Measurements from ENCODE around the gene ZBED5.
"Not testable (repeated sequence)": the region's sequence is repeated elsewhere in the genome, so short reads cannot be mapped to it uniquely, and the experiment has no call there.

Gene ZBED5

DNA sequence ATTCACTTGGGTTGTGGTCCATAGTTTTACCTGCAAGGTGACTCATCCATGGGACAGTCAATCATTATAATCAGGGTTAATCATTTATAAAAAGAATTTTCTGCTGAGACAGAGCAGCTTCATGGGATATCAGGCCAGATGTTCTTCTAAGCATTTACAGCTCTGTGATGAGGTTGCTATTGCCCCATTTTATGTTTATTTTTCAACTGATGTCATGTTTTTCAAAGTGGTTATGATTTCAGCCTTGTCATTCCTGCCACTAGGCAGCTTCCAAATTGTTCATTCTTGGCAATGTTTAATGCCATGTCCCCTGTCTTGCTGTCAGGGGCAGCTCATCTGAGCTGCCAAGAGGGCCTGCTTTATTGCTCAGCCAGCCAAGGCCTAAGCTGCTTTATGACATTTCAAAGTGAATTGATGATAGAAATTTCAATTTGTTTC lies 35.9 kb upstream of the ZBED5 start:
- Histone ChIP-seq H3K9me3 (ENCODE audit: control insufficient read depth, low read depth, low read length) (no peaks in the 10 kb centered on the region), H3K4me3 (ENCODE audit: low read length) (no peak overlapping the region), H3K4me1 (ENCODE audit: control insufficient read depth, low read depth, low read length) (no peaks in the 10 kb centered on the region), H3K27ac (ENCODE audit: low read length) (no peak overlapping the region), H3K27me3 (ENCODE audit: control insufficient read depth, insufficient read depth, low read length) (no peaks in the 10 kb centered on the region), H3K9ac (ENCODE audit: low read length) (no peak overlapping the region), H3K36me3 (ENCODE audit: control insufficient read depth, low read depth, low read length) (no peaks in the 10 kb centered on the region)

DNA sequence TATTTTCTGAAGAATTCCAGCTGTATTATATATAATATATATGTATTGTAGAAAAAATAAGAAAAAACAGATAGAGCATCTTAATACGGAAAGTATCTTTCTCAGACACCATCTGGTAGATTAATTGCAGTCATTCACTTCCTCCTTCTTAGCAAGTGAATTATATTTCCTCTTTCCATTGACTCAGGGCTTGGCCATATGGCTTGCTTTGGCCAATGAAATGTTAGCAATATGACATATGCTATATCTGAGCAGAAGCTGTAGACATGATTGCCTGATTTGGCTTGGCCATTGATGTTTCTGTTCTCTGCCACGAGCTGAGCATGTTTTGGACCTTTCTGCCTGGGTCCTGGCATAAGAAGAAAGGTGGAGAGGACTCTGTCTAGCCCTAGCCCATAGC lies 34.4 kb upstream of the ZBED5 start:
- no peaks in the 10 kb centered on the region for H3K4me1 ChIP-seq (ENCODE audit: control insufficient read depth, low read depth, low read length)
- H3K36me3 ChIP-seq (ENCODE audit: control insufficient read depth, low read depth, low read length) = no peaks in the 10 kb centered on the region
- H3K27ac ChIP-seq (ENCODE audit: low read length) = no peak overlapping the region
- no peak overlapping the region for H3K9ac ChIP-seq (ENCODE audit: low read length)
- H3K4me3 ChIP-seq (ENCODE audit: low read length) = no peak overlapping the region
- H3K9me3 ChIP-seq (ENCODE audit: control insufficient read depth, low read depth, low read length) = no peaks in the 10 kb centered on the region
- H3K27me3 ChIP-seq (ENCODE audit: control insufficient read depth, insufficient read depth, low read length) = no peaks in the 10 kb centered on the region

DNA sequence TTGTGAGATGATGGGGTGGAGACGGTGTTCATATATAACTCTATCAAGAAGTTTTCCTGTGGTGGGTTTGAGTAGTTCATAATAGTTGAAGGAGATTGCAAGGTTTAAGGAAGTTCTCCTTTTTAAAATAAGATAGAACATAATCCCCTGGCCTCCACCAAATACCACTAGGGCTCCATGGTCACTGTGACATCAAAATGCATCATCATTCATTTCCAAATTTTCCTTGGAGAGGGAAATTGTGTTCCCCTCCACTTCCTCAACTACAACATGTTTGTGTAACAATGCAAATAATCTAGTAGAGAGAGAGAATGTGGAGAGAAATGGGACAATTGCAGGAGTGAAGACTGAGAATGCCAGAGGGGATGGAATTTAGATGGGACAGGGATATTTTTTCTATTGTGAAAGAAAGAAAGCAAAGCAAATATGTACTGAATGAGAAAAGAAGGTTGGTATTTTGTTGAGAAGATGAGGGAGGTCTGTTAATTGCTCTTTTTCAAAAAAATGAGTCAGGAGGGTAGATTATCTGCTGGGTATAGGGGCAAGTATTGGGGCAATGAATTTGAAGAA lies 33.4 kb upstream of the ZBED5 start:
- no peaks in the 10 kb centered on the region for H3K36me3 ChIP-seq (ENCODE audit: control insufficient read depth, low read depth, low read length)
- H3K4me1 ChIP-seq (ENCODE audit: control insufficient read depth, low read depth, low read length) = no peaks in the 10 kb centered on the region
- H3K27ac ChIP-seq (ENCODE audit: low read length) = no peak overlapping the region
- no peak overlapping the region for H3K4me3 ChIP-seq (ENCODE audit: low read length)
- H3K9me3 ChIP-seq (ENCODE audit: control insufficient read depth, low read depth, low read length) = no peaks in the 10 kb centered on the region
- no peak overlapping the region for H3K9ac ChIP-seq (ENCODE audit: low read length)
- no peaks in the 10 kb centered on the region for H3K27me3 ChIP-seq (ENCODE audit: control insufficient read depth, insufficient read depth, low read length)

DNA sequence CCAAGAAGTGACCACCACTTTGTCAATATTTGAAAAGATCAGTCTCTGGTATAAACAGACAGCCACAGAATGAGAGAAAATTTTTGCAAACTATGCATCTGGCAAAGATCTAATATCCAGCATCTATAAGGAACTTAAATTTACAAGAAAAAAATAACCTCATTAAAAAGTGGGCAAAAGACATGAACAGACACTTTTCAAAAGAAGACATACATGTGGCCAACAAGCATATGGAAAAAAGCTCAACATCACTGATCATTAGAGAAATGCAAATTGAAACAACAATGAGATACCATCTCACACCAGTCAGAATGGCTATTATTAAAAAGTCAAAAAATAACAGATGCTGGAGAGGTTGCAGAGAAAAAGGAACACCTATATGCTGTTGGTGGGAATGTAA lies 32.2 kb upstream of the ZBED5 start:
- not testable (repeated sequence) for H3K27ac ChIP-seq (ENCODE audit: low read length); H3K4me1 ChIP-seq (ENCODE audit: control insufficient read depth, low read depth, low read length); H3K4me3 ChIP-seq (ENCODE audit: low read length)

DNA sequence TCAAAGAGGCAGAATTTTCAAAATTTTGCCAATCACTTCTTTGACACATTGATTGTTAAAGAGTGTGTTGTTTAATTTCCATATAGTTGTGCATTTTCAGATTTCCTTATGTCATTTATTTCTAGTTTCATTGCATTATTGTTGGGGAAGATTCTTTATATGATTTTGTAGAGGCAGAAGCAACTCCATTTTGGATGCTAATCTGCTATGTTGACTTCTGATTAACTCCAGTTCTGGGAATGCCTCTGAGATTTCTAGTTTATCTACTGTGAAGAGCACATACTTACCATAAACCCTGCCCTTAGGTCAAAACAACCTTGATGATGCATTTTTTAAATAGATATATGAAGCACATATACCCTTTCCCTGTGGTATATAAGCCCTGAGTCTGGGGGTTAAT lies 29.5 kb upstream of the ZBED5 start:
- Histone ChIP-seq H3K36me3 (ENCODE audit: control insufficient read depth, low read depth, low read length) (no peaks in the 10 kb centered on the region), H3K4me1 (ENCODE audit: control insufficient read depth, low read depth, low read length) (no peaks in the 10 kb centered on the region), H3K4me3 (ENCODE audit: low read length) (no peak overlapping the region), H3K27ac (ENCODE audit: low read length) (no peak overlapping the region), H3K9ac (ENCODE audit: low read length) (no peak overlapping the region), H3K27me3 (ENCODE audit: control insufficient read depth, insufficient read depth, low read length) (no peaks in the 10 kb centered on the region), H3K9me3 (ENCODE audit: control insufficient read depth, low read depth, low read length) (no peaks in the 10 kb centered on the region)

More for the DNA sequence above, 32.2 kb upstream of the ZBED5 start:
- H3K27me3 ChIP-seq (ENCODE audit: control insufficient read depth, insufficient read depth, low read length); H3K9me3 ChIP-seq (ENCODE audit: control insufficient read depth, low read depth, low read length); H3K36me3 ChIP-seq (ENCODE audit: control insufficient read depth, low read depth, low read length); H3K9ac ChIP-seq (ENCODE audit: low read length): not testable (repeated sequence)

DNA sequence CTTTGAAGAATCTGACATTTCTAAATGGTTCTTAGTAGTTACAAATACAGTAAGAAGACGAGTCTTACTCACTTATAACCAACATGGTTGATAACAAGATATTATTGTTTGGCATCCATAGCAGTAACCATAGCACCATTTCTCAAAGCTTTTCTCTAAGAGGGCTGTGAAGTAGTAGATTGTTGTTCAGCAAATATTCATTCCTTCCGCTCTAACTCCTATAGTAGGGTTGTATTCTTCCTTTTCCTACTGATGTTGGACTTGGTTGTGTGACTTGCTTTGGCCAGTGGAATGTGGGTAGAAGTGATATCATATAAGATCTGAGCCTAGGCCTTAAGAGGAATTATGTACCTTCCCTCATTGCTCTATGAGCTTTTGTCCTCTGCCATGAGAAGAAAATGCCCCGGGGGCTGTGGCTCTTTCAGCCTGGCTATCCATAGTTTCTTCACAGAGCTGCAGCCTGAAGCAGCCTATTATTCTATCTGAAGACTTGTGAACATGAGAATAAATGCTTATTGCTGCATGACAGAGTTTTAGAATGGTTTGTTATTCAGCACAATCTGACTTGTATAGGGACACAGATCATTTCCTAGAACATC lies 28.9 kb upstream of the ZBED5 start:
- no peaks in the 10 kb centered on the region for H3K9me3 ChIP-seq (ENCODE audit: control insufficient read depth, low read depth, low read length)
- no peaks in the 10 kb centered on the region for H3K36me3 ChIP-seq (ENCODE audit: control insufficient read depth, low read depth, low read length)
- no peaks in the 10 kb centered on the region for H3K4me1 ChIP-seq (ENCODE audit: control insufficient read depth, low read depth, low read length)
- no peak overlapping the region for H3K9ac ChIP-seq (ENCODE audit: low read length)
- no peaks in the 10 kb centered on the region for H3K27me3 ChIP-seq (ENCODE audit: control insufficient read depth, insufficient read depth, low read length)
- no peak overlapping the region for H3K27ac ChIP-seq (ENCODE audit: low read length)
- no peak overlapping the region for H3K4me3 ChIP-seq (ENCODE audit: low read length)

DNA sequence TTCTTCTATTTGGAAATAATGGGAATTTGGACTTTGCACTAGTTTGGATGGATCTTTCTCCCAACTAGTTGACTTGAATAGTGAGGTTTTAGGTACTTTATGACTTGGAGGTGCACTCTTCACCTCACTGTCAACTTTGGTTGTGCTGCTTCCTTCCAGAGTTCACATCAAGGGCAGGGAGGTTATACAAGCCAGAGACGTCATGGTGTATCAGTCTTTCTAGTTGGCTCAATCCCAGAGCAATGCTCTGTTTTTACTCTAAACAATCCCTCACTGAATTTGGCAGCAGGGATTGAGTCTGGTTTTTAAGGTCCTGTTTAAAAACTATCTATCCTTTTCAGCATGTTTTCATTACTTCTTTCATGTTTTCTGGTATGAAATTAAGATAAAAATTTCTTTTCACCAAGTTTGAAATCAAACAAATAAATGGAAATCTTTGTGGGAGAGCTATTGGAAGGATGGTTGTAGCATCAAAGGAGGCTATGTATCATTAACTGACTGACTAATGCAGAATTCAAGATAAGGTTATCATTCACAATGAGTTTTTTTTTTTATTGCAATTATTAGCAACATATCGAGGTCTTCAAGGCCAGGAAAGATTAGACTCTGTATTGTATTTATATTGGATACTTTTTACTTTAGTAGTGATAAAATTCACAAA lies 28.0 kb upstream of the ZBED5 start:
- H3K27ac ChIP-seq (ENCODE audit: low read length) = no peak overlapping the region
- H3K9me3 ChIP-seq (ENCODE audit: control insufficient read depth, low read depth, low read length) = no peaks in the 10 kb centered on the region
- no peak overlapping the region for H3K9ac ChIP-seq (ENCODE audit: low read length)
- no peaks in the 10 kb centered on the region for H3K4me1 ChIP-seq (ENCODE audit: control insufficient read depth, low read depth, low read length)
- H3K4me3 ChIP-seq (ENCODE audit: low read length) = no peak overlapping the region
- no peaks in the 10 kb centered on the region for H3K27me3 ChIP-seq (ENCODE audit: control insufficient read depth, insufficient read depth, low read length)
- H3K36me3 ChIP-seq (ENCODE audit: control insufficient read depth, low read depth, low read length) = no peaks in the 10 kb centered on the region

DNA sequence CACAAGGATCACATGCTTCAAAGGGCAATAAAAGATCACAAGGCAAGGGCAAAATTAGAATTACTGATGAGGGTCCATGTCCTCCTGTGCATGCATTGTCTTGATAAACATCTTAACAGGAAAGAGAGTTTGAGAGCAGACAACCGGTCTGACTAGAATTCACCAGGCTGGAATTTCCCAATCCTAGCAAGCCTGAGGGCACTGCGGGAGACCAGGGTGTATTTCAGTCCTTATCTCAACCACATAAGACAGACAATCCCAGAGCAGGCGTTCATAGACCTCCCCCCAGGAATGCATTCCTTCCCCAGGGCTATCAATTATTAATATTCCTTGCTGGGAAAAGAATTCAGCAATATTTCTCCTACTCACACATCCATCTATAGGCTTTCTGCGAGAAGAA lies 26.4 kb upstream of the ZBED5 start:
- not testable (repeated sequence) for H3K36me3 ChIP-seq (ENCODE audit: control insufficient read depth, low read depth, low read length); H3K4me3 ChIP-seq (ENCODE audit: low read length); H3K9ac ChIP-seq (ENCODE audit: low read length); H3K27me3 ChIP-seq (ENCODE audit: control insufficient read depth, insufficient read depth, low read length); H3K4me1 ChIP-seq (ENCODE audit: control insufficient read depth, low read depth, low read length); H3K27ac ChIP-seq (ENCODE audit: low read length); H3K9me3 ChIP-seq (ENCODE audit: control insufficient read depth, low read depth, low read length)

DNA sequence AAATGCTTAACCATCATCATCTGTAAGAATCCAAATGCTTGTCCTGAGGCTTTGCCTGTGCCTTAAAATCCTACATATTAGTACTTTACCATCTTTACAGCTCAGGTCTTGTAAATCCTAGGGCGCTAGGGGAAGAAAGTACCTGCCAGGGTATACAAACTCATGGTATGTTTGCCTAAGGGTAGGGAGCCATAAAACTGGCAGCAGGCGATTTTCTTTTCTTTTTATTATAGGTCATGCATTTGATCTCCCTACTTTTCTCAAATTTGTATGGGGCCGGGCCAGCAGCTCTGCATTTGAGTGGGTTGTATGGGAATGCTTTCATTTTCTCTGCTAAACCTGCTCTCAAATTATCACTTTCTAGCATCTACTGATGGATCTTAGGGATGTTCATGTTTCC lies 24.0 kb upstream of the ZBED5 start:
- Histone ChIP-seq H3K4me1 (ENCODE audit: control insufficient read depth, low read depth, low read length) (no peaks in the 10 kb centered on the region), H3K36me3 (ENCODE audit: control insufficient read depth, low read depth, low read length) (no peaks in the 10 kb centered on the region), H3K9me3 (ENCODE audit: control insufficient read depth, low read depth, low read length) (no peaks in the 10 kb centered on the region), H3K9ac (ENCODE audit: low read length) (no peak overlapping the region), H3K27ac (ENCODE audit: low read length) (no peak overlapping the region), H3K27me3 (ENCODE audit: control insufficient read depth, insufficient read depth, low read length) (no peaks in the 10 kb centered on the region), H3K4me3 (ENCODE audit: low read length) (no peak overlapping the region)

DNA sequence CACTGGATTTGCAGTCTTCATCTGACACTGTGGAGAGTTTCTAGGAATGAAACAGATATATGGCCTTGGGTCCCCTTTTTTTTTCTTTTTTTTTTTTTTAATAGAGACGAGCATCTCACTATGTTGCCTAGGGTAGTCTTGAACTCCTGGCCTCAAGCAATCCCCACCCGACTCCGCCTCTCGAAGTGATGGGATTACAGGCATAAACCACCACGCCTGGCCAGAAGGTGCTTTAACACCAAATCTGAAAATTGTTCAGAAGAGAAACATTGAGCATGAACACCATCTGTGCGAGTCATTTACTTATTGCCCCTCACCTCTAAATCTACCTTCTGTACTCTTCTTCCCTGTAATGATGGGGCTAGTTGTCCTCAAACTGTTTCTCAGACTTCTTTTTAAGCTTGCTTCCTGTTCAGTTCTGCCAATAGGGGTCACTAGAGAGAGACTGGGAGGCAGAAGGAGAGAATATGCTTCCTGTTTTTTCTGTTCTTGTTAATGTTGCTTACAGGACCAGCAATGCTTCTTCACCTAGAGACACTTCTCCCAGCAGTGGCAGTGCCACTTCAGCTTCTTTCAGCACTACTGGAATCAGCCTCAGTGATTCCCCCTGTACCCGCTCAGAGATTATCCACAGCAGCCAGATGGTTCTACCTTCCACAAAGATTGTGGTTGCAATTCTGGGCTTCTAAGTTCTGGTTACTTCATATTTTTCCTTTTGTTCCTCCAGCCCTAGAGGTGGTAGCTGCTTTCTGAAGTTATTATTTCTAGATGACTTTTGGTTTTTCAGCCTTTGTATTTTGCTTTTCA lies 20.8 kb upstream of the ZBED5 start:
- H3K36me3 ChIP-seq (ENCODE audit: control insufficient read depth, low read depth, low read length) = no peaks in the 10 kb centered on the region
- no peak overlapping the region for H3K9ac ChIP-seq (ENCODE audit: low read length)
- no peak overlapping the region for H3K27ac ChIP-seq (ENCODE audit: low read length)
- peaks cover 2% of the 10 kb centered on the region for H3K4me1 ChIP-seq (ENCODE audit: control insufficient read depth, low read depth, low read length)
- H3K27me3 ChIP-seq (ENCODE audit: control insufficient read depth, insufficient read depth, low read length) = no peaks in the 10 kb centered on the region
- H3K9me3 ChIP-seq (ENCODE audit: control insufficient read depth, low read depth, low read length) = no peaks in the 10 kb centered on the region
- H3K4me3 ChIP-seq (ENCODE audit: low read length) = no peak overlapping the region

DNA sequence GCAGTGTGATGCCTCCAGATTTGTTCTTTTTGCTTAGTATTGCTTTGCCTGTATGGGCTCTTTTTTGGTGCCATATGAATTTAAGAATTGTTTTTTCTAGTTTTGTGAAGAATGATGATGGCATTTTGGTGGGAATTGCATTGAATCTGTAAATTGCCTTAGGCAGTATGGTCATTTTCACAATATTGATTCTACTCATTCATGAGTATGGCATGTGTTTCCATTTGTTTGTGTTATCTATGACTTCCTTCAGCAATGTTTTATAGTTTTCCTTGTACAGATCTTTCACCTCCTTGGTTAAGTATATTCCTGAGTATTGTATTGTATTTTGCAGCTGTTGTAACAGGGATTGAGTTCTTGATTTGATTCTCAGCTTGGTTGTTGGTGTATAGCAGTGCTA lies 18.3 kb upstream of the ZBED5 start:
- no peaks in the 10 kb centered on the region for H3K27me3 ChIP-seq (ENCODE audit: control insufficient read depth, insufficient read depth, low read length)
- H3K9ac ChIP-seq (ENCODE audit: low read length) = no peak overlapping the region
- H3K4me1 ChIP-seq (ENCODE audit: control insufficient read depth, low read depth, low read length) = peaks cover 2% of the 10 kb centered on the region
- no peak overlapping the region for H3K27ac ChIP-seq (ENCODE audit: low read length)
- no peak overlapping the region for H3K4me3 ChIP-seq (ENCODE audit: low read length)
- H3K36me3 ChIP-seq (ENCODE audit: control insufficient read depth, low read depth, low read length) = no peaks in the 10 kb centered on the region
- H3K9me3 ChIP-seq (ENCODE audit: control insufficient read depth, low read depth, low read length) = no peaks in the 10 kb centered on the region

Measured in iPS-18a (cell line).